A549 (cell line): Measurements from ENCODE around the gene GSTT2B.
"Not testable (repeated sequence)": the region's sequence is repeated elsewhere in the genome, so short reads cannot be mapped to it uniquely, and the experiment has no call there.

Experiments used
- CHD2 ChIP-seq: fragments of 150-350 bp; IDR thresholded peaks from 2 replicates; pipeline ENCODE4 v1.6.1; 2014; ENCODE audit warnings: low read length; ENCODE audit not compliant: partially characterized antibody
- EP300 ChIP-seq, 2 experiments: fragments of >200 bp; sonication (Bioruptor Twin); formaldehyde crosslinking; IDR thresholded peaks; 2 replicates in 1 of 2; 3 replicates in 1 of 2; pipeline ENCODE4 v1.6.1; 2016 to 2017
- KDM1A ChIP-seq: fragments of 200-600 bp; sonication (generic); IDR thresholded peaks from 2 replicates; pipeline ENCODE4 v1.6.1; 2016; ENCODE audit warnings: low read depth, mild to moderate bottlenecking
- MAZ ChIP-seq: fragments of 150-350 bp; IDR thresholded peaks from 2 replicates; pipeline ENCODE4 v1.6.1; 2014; ENCODE audit warnings: antibody characterized with exemption, low read depth, low read length, borderline replicate concordance
- MYC ChIP-seq: IDR thresholded peaks from 2 replicates; pipeline ENCODE4 v1.6.1; 2012; ENCODE audit warnings: mild to moderate bottlenecking, inconsistent platforms, low read length, improper control_type of control experiment, borderline replicate concordance
- POLR2A ChIP-seq: IDR thresholded peaks from 2 replicates; pipeline ENCODE4 v1.6.1; 2012; ENCODE audit warnings: mild to moderate bottlenecking, low read length
- RAD21 ChIP-seq, 2 experiments: fragments of >200 bp in 1 of 2; sonication (Bioruptor Twin) in 1 of 2; formaldehyde crosslinking in 1 of 2; IDR thresholded peaks in 1 of 2; conservative IDR thresholded peaks in 1 of 2; 2 replicates in 1 of 2; 3 replicates in 1 of 2; pipeline ENCODE4 v1.6.1; 2012 to 2018; ENCODE audit warnings: inconsistent platforms in 1 of 2
- RFX5 ChIP-seq: fragments of 450-650 bp; IDR thresholded peaks from 2 replicates; pipeline ENCODE4 v1.7.1; 2014; ENCODE audit warnings: antibody characterized with exemption, mild to moderate bottlenecking, moderate library complexity
- TF ChIP-seq, protein P1 (sequence below): fragments of >200 bp; sonication (Bioruptor Twin); formaldehyde crosslinking; IDR thresholded peaks from 3 replicates; pipeline ENCODE4 v1.5.1; 2016
- TF ChIP-seq, protein P2 (sequence below): fragments of 450-650 bp; IDR thresholded peaks from 2 replicates; pipeline ENCODE4 v1.6.1; 2014; ENCODE audit warnings: antibody characterized with exemption
- TF ChIP-seq, protein P3 (sequence below): fragments of 200-600 bp; sonication (generic); IDR thresholded peaks from 2 replicates; pipeline ENCODE4 v1.6.1; 2016; ENCODE audit warnings: antibody characterized with exemption, mild to moderate bottlenecking, moderate library complexity

DNA sequence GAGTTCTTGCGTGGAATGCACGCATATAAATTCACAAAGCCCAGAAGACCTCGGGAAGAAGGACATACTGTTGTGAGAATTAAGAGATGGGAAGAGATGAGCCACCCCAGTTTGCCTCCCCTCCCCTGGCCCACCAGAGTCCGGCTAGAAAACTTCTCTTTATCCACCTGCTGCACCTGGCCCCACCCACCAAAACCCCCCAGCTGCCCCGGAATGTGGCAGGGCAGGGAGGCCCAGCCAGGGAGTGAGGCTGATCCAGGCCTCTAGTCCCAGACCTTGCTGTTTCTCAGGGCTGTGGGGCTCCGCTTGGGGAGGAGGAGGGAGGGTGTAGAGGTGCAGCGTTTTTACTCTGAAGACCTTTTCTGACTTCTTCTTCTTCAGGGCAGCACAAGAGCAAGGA is 19.6 kb upstream of the GSTT2B start:
- TF ChIP-seq RFX5; KDM1A; POLR2A; RAD21 (conservative IDR thresholded peaks at IDR 0.05 in 1 of 2, IDR thresholded peaks at IDR 0.05 in 1 of 2); MAZ; EP300 (IDR thresholded peaks at IDR 0.05); CHD2; MYC: not testable (repeated sequence)
- TF ChIP-seq, protein P1, sequence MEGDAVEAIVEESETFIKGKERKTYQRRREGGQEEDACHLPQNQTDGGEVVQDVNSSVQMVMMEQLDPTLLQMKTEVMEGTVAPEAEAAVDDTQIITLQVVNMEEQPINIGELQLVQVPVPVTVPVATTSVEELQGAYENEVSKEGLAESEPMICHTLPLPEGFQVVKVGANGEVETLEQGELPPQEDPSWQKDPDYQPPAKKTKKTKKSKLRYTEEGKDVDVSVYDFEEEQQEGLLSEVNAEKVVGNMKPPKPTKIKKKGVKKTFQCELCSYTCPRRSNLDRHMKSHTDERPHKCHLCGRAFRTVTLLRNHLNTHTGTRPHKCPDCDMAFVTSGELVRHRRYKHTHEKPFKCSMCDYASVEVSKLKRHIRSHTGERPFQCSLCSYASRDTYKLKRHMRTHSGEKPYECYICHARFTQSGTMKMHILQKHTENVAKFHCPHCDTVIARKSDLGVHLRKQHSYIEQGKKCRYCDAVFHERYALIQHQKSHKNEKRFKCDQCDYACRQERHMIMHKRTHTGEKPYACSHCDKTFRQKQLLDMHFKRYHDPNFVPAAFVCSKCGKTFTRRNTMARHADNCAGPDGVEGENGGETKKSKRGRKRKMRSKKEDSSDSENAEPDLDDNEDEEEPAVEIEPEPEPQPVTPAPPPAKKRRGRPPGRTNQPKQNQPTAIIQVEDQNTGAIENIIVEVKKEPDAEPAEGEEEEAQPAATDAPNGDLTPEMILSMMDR: not testable (repeated sequence)
- TF ChIP-seq, protein P2, sequence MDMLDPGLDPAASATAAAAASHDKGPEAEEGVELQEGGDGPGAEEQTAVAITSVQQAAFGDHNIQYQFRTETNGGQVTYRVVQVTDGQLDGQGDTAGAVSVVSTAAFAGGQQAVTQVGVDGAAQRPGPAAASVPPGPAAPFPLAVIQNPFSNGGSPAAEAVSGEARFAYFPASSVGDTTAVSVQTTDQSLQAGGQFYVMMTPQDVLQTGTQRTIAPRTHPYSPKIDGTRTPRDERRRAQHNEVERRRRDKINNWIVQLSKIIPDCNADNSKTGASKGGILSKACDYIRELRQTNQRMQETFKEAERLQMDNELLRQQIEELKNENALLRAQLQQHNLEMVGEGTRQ: not testable (repeated sequence)
- TF ChIP-seq, protein P3, sequence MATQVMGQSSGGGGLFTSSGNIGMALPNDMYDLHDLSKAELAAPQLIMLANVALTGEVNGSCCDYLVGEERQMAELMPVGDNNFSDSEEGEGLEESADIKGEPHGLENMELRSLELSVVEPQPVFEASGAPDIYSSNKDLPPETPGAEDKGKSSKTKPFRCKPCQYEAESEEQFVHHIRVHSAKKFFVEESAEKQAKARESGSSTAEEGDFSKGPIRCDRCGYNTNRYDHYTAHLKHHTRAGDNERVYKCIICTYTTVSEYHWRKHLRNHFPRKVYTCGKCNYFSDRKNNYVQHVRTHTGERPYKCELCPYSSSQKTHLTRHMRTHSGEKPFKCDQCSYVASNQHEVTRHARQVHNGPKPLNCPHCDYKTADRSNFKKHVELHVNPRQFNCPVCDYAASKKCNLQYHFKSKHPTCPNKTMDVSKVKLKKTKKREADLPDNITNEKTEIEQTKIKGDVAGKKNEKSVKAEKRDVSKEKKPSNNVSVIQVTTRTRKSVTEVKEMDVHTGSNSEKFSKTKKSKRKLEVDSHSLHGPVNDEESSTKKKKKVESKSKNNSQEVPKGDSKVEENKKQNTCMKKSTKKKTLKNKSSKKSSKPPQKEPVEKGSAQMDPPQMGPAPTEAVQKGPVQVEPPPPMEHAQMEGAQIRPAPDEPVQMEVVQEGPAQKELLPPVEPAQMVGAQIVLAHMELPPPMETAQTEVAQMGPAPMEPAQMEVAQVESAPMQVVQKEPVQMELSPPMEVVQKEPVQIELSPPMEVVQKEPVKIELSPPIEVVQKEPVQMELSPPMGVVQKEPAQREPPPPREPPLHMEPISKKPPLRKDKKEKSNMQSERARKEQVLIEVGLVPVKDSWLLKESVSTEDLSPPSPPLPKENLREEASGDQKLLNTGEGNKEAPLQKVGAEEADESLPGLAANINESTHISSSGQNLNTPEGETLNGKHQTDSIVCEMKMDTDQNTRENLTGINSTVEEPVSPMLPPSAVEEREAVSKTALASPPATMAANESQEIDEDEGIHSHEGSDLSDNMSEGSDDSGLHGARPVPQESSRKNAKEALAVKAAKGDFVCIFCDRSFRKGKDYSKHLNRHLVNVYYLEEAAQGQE: not testable (repeated sequence)
